HepG2 (cell line): ENCODE measurements around the gene ABHD1. TPM values are rescaled to one million over a fixed set of nuclear protein-coding genes. Genes with fewer than 3 reads are reported as not detected.

Experiments used
- DR1 ChIP-seq: sonication (generic); formaldehyde crosslinking; IDR thresholded peaks from 2 replicates; pipeline ENCODE4 v1.8.0; 2021; ENCODE audit warnings: mild to moderate bottlenecking, missing genetic modification reagents, inconsistent platforms
- HMG20A ChIP-seq: IDR thresholded peaks from 2 replicates; pipeline ENCODE4 v1.6.1; 2016; ENCODE audit warnings: borderline replicate concordance
- MAF1 ChIP-seq: sonication (generic); formaldehyde crosslinking; IDR thresholded peaks from 2 replicates; pipeline ENCODE4 v1.5.0; 2020; ENCODE audit warnings: missing genetic modification reagents, borderline replicate concordance
- PATZ1 ChIP-seq: sonication (generic); formaldehyde crosslinking; IDR thresholded peaks from 2 replicates; pipeline ENCODE4 v1.4.0; 2020; ENCODE audit warnings: missing genetic modification reagents
- RXRA ChIP-seq: sonication (generic); formaldehyde crosslinking; IDR thresholded peaks from 2 replicates; pipeline ENCODE4 v1.5.1; 2020; ENCODE audit warnings: missing genetic modification reagents
- TBL1XR1 ChIP-seq: fragments of 150-350 bp; IDR thresholded peaks from 2 replicates; pipeline ENCODE4 v1.6.1; 2014; ENCODE audit warnings: borderline replicate concordance, low read length; ENCODE audit not compliant: partially characterized antibody
- ZBED4 ChIP-seq: sonication (generic); formaldehyde crosslinking; IDR thresholded peaks from 2 replicates; pipeline ENCODE4 v1.4.0; 2020; ENCODE audit warnings: missing genetic modification reagents, borderline replicate concordance
- ZBTB4 ChIP-seq: sonication (generic); formaldehyde crosslinking; IDR thresholded peaks from 2 replicates; pipeline ENCODE4 v1.4.0; 2020; ENCODE audit warnings: missing genetic modification reagents, mild to moderate bottlenecking, borderline replicate concordance
- ZNF260 ChIP-seq: sonication (generic); formaldehyde crosslinking; IDR thresholded peaks from 2 replicates; pipeline ENCODE4 v1.4.0; 2020; ENCODE audit warnings: missing genetic modification reagents, low read depth, mild to moderate bottlenecking, borderline replicate concordance
- ZNF547 ChIP-seq: sonication (generic); formaldehyde crosslinking; IDR thresholded peaks from 2 replicates; pipeline ENCODE4 v1.5.1; 2020; ENCODE audit warnings: mild to moderate bottlenecking, missing genetic modification reagents
- ZNF552 ChIP-seq: sonication (generic); formaldehyde crosslinking; IDR thresholded peaks from 2 replicates; pipeline ENCODE4 v1.9.0; 2022; ENCODE audit warnings: missing genetic modification reagents, mild to moderate bottlenecking, borderline replicate concordance
- ZNF609 ChIP-seq: sonication (generic); formaldehyde crosslinking; IDR thresholded peaks from 2 replicates; pipeline ENCODE4 v1.4.0; 2020; ENCODE audit warnings: mild to moderate bottlenecking, missing genetic modification reagents, borderline replicate concordance
- ZSCAN25 ChIP-seq: sonication (generic); formaldehyde crosslinking; IDR thresholded peaks from 2 replicates; pipeline ENCODE4 v1.8.0; 2022; ENCODE audit warnings: mild to moderate bottlenecking, missing genetic modification reagents
- polyA plus RNA-seq, 8 experiments: library from polyadenylated mRNA; depleted of rRNA in 3 of 8; stranded (reverse) in 7 of 8; unstranded in 1 of 8; fragments of >200 nt; fragmentation: Illumina TruSeq in 4 of 8; extraction: Trizol in 4 of 8; gene quantifications; 2 replicates each; pipeline versions ENCODE4 v1.2.1 to v1.2.3, GENCODE V29; 2011 to 2016; ENCODE audit warnings: low read depth in 4 of 8, missing spikeins in 1 of 8, mixed read lengths in 1 of 8; ENCODE audit not compliant: insufficient read depth in 1 of 8
- total RNA-seq, 5 experiments: library from RNA; depleted of rRNA; stranded (reverse); fragments of >200 nt; fragmentation: Illumina TruSeq; extraction: Trizol; gene quantifications; 2 replicates each; pipeline ENCODE4 v1.2.3, GENCODE V29; 2016; ENCODE audit warnings: low read depth in 1 of 5

The ABHD1 gene
- total and polyA plus RNA-seq, 2 of the 13 experiments (the other 11 are each of a cell fraction or from before 2014, with no cell fraction given): 0.04 to 0.81 TPM

DNA sequence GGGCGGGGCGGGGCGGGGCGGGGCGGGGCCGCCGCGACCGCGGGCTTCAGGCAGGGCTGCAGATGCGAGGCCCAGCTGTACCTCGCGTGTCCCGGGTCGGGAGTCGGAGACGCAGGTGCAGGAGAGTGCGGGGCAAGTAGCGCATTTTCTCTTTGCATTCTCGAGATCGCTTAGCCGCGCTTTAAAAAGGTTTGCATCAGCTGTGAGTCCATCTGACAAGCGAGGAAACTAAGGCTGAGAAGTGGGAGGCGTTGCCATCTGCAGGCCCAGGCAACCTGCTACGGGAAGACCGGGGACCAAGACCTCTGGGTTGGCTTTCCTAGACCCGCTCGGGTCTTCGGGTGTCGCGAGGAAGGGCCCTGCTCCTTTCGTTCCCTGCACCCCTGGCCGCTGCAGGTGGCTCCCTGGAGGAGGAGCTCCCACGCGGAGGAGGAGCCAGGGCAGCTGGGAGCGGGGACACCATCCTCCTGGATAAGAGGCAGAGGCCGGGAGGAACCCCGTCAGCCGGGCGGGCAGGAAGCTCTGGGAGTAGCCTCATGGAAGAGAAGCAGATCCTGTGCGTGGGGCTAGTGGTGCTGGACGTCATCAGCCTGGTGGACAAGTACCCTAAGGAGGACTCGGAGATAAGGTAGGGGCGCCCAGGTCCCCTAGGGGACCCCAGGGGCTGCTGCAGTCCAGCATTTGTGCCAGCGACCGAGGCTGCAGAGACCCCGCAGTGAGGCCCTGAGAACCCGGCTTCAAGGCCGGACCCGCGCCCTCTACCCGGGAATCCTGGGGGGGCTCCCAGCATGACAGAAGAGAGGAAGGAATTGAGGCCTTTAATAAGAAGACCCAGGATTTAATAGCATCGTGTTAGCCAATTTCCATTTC lies 36.7 kb upstream of the ABHD1 start, which contains the start of gene KHK (continued):
- TF ChIP-seq ZNF609 (peak; percentile 28; the same call in 1 of the 2 replicates), ZBTB4 (CRISPR knock-in tag) (no peak), MAF1 (peak; percentile 43; the same call in 1 of the 2 replicates), ZNF547 (CRISPR knock-in tag) (peak; percentile 5), PATZ1 (0 out of 2 replicates have a peak, but pooled peaks have one; percentile 17), ZSCAN25 (peak; percentile 84), RXRA (CRISPR knock-in tag) (peak; percentile 58), HMG20A (no peak), TBL1XR1 (peak; percentile 6), DR1 (no peak), ZNF260 (CRISPR knock-in tag) (no peak), ZNF552 (peak; percentile 80; the same call in 1 of the 2 replicates), ZBED4 (CRISPR knock-in tag) (peak; percentile 76)
